HT-29 (cell line): ENCODE results near the gene KRT31. TPM values are rescaled to one million over a fixed set of nuclear protein-coding genes. Genes with fewer than 3 reads are reported as not detected.
"Not testable (repeated sequence)": the region's sequence is repeated elsewhere in the genome, so short reads cannot be mapped to it uniquely, and the experiment has no call there.

ENCODE experiments used
- DNase-seq: peaks from one replicate; pipeline ENCODE4 v3.0.0-alpha.2; 2015; ENCODE audit warnings: low spot score
- total RNA-seq: library from RNA; depleted of rRNA; stranded (reverse); fragments of >200 nt; shearing (Covaris generic); gene quantifications from 2 replicates; pipeline ENCODE4 v1.2.3, GENCODE V29; 2014

The KRT31 gene
- total RNA-seq, 1 experiment from 2014 or later: not detected

- no peak for DNase-seq
These were observed 6.9 kb downstream of the KRT31 start for GRCh38 chr17:41390411-41390938.

- no peak for DNase-seq
These were observed 9.7 kb downstream of the KRT31 start for GRCh38 chr17:41387670-41388069.

- no peak for DNase-seq
These were observed 11.2 kb downstream of the KRT31 start for GRCh38 chr17:41386227-41386626.

DNA sequence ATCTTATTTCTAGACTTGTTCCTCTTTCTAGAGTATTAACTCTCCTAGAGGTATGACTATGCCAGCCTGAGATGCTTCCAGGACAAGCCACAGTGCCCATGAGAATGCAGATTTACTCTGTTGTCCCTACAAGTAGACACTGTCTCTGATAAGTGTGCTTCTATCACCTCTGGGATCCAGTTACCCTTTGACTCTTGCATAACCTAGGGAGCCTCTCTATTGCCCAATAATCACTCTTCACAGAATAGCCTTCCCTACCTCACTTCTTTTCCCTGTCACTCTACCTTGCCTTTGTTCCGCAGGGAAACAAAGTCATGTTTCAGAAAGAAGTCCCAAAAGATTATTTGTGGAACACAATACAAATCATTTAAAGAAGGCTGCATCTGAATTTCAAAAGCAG, 13.7 kb downstream of the KRT31 start:
- DNase-seq: no peak

DNA sequence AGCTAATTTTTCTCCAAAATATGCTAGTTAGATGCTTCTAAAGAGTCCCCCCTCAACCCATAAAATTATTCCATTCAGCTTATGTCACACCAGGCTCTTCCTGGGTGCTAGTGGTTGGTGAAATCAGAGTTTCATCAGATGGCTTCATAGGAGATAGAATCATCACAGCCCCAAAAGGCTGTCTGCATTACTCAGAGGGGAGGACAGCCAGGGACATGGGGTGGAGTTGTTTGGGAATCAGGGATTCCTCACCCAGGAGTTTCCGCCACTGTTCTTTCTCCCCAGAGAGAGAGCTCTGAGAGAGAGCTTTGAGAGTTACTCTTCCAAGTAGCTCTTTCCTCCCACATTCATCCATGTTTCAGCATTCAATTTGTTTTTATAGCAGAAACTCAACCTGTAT, 15.0 kb downstream of the KRT31 start:
- no peak for DNase-seq

DNA sequence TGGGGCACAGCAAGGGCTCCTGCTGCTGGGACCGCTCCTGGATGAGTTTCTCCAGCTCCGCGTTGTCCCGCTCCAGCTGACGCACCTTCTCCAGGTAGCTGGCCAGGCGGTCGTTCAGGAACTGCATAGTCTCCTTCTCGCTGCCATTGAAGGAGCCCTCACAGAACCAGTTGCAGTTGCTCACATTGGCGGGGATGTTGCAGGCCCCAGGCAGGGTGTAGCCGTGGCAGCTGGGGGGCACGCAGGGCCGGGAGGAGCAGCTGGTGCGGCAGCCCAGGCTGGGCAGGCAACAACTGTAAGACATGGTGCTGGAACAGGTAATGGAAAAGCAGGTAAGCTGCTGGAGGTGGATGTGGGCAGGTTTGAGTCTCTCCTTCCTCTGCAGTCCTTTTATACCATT, 15.5 kb downstream of the KRT31 start, which contains the start of gene KRT34:
Gene KRT34, minus strand, starts transcription at position 364 of the 400 bp plus-strand sequence. Its CDS starts 60 bp downstream, at position 304.
- DNase-seq: not testable (repeated sequence)

- not testable (repeated sequence) for DNase-seq
These were observed 17.3 kb downstream of the KRT31 start for GRCh38 chr17:41380091-41380490.

- DNase-seq: no peak
These were observed 19.9 kb downstream of the KRT31 start for GRCh38 chr17:41377546-41377945.

GRCh38 chr17:41369713-41370112, 27.7 kb downstream of the KRT31 start, which contains the start of gene KRT33B:
KRT33B (minus strand) TSS chr17:41369813; CDS start chr17:41369750, 63 bp downstream.
- no peak for DNase-seq

DNA sequence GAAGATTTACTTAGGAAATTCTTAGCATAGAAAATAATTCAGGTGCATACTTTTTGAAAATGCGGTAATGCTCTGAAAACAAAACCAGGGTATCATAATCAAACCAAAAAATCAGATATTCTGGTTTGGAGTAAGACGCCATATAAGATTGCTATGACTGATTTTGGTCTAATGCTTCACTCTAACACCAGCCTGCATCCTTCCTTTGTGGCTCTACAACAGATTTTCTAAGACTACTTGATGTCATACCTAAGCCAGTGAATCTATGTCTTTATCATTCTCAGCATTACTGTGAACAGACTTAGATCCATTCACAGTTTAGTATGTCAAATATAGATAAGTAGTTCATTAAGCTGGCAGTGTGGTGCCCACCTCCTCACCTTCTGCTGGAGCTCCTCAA, 28.4 kb downstream of the KRT31 start:
- DNase-seq: no peak

GRCh38 chr17:41367426-41368075, 29.9 kb downstream of the KRT31 start:
- no peak for DNase-seq

- no peak for DNase-seq
These were observed 31.3 kb downstream of the KRT31 start for GRCh38 chr17:41366070-41366469.

- no peak for DNase-seq
These were observed 33.5 kb downstream of the KRT31 start for GRCh38 chr17:41363881-41364280.

DNA sequence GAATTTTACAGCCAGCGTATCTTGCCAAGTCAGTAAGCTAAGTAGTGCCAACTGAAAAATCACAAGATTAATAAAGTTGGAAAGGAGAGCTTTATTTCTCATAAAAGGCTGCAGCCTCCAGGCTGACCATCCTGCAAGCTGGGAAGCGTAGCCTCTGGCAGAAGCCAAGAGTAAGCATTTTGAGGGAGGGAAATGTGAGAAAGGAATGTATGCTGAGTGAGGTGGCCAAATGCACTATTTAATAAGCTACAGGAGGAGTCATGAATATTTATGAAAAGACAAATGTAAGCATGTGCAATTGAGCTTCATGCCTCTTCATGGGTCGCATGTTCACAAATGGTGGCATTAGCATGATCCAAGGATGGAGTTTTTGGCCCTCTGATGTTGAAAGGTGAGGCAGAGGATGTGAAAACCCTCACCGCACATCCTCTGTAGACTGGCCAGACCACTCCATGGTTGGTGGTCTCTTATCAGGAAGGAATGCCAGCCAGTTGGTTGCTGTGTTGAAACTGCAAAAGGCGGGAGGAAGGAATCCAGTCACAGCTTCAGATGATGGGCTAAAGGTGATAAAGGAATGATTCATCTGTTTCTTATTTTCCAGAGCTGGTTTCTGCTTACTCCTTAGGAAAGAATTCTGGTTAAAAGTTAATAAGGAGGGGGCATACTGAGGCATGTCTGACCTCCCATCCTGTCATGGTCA, 37.0 kb downstream of the KRT31 start:
- no peak for DNase-seq

- DNase-seq: no peak
These were observed 42.9 kb downstream of the KRT31 start for GRCh38 chr17:41354536-41354935.

DNA sequence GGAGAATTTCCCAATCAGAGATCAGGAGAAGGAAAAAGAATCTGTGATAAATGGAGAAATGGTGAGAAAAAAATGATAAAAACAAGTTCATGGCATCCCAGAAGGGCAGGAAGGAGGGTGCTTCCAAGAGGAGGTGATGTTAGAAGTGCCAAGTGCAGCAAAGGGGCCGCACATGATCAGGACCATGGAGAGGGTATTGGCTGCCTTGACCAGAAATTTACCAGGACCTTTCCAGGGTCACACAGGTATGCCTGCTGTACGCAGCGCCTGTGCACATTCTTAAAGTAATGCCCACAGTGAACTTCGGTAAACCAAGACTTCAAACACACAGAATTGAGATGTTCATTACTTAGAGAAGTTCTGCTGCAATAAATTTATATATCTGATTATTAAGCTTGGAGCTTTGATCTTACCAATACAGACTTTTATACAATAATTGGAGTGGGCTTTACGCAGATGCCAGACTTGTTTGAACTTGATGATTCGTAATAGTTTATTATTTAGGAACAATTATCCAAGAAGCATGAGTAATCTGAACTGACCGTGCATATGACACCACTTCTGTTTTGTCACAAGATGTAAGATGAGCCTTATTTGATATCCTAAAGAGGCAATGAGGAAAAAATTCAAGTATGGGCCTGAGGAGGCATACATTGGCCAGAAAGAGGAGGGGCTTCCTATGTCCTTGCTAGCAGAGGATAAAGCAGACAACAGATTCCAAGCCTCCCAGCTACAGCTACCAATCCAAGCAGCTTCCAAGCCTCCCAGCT, 44.6 kb downstream of the KRT31 start:
- no peak for DNase-seq

DNA sequence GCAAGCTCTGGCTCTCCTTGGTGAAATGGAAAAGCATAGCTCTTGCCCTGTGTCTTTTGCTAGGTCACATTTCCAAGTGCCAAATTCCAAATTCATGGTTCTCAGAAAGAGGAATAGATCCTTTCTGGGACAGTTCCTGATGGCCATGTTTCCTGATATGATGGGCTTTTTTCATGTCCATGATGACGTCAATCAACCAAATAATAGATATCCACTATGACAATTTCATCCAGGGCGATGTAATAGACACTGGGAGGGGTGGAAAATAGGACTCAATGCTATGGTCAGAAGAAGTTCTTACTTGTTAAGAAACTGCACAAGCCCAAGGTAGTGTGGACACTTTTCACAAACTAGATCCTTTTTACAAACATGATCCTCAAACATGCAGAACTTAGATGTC, 46.2 kb downstream of the KRT31 start:
- DNase-seq: no peak

DNA sequence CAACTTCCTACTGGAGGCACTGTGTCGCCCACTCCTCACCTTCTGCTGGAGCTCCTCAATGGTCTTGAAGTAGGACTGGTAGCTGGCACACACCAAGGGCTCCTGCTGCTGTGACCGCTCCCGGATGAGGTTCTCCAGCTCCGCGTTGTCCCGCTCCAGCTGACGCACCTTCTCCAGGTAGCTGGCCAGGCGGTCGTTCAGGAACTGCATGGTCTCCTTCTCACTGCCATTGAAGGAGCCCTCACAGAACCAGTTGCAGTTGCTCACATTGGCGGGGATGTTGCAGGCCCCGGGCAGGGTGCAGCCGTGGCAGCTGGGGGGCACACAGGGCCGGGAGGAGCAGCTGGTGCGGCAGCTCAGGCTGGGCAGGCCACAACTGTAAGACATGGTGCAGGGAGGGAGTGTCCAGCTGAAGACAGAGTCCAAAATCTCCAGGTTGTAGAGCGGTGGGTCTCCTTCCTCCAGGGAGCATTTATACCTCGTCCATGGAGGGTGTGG, 47.0 kb downstream of the KRT31 start, which contains the start of gene KRT33A:
Gene KRT33A, minus strand, starts transcription at position 448 of the 498 bp plus-strand sequence. Its CDS starts 61 bp downstream, at position 387.
- not testable (repeated sequence) for DNase-seq

DNA sequence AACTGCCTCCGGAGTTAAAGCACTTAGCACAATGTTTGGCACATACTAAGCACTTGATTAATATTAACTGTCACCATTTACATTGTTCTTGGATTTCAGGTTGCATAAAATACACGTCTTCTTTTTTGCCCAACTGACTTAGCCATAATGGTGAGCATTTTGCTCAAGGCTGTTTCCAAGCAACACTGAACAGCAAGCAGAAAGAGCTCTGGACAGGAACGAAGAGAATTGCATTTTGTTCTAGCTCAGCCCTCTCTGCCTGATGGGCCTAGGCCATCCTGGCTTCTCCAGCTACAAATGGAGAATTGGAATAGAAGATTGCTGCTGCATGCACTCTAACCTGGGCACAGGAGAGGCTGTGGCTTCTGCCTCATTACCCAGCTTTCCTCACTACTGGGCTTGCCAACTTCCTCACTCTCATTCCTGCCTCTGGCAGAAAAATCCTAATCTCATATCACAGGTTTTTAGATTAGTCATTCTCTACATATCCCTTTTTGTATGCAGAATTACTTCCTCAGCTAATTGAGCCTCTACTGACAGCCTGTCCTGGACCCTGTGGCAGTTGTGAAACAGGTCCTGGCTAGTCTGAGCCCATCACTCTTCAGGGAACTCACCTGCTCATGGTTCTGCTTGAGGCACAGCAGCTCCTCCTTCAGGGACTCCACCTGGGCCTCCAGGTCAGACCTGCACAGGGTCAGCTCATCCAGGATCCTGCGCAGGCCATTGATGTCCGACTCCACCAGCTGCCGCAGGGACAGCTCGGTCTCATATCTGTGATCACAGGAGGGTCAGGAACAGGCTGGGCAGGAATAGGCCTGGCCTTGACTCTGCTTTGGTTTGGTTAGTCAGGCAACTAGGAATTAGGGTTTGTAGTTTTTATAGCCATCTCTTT, 49.3 kb downstream of the KRT31 start:
- DNase-seq: no peak

GRCh38 chr17:41346421-41346820, 51.0 kb downstream of the KRT31 start:
- DNase-seq: not testable (repeated sequence)

DNA sequence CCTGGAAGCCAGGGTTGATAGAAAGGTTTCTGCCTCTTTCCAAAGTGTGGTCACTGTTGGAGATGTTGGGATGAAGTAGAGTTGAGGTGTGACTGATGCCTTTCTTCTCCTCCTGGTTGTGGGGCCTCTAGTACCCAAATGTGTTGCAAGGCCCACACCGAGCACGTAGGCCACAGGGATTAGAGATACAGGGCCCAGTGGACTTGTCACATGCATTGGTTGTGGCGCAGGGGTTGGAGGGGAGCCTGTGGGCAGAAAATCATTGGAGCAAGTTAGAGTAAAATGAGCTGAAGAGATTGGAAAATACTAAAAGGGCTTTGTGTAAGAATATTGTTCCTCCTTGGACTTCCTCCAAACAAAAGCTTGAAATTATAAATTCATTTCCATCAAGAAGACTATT, 51.4 kb downstream of the KRT31 start:
- DNase-seq: no peak
